Osteoblast (primary cell): ENCODE data around the gene RHCE. TPM values are rescaled to one million over a fixed set of nuclear protein-coding genes. Genes with fewer than 3 reads are reported as not detected.
A peak's percentile ranks its signal among the peaks of the same experiment; 100 is the strongest.
"Not testable (repeated sequence)": the region's sequence is repeated elsewhere in the genome, so short reads cannot be mapped to it uniquely, and the experiment has no call there.

ENCODE experiments used
- DNase-seq: peaks from one replicate; pipeline ENCODE4 v3.0.0; 2011; ENCODE audit warnings: low spot score, mixed read lengths; ENCODE audit not compliant: insufficient read length; ENCODE audit errors: missing footprints
- H2AFZ ChIP-seq: 2 replicates; pipeline ENCODE4 v1.6.0; 2011; ENCODE audit warnings: mild to moderate bottlenecking, low read length
- H3K27ac ChIP-seq: 2 replicates; pipeline ENCODE4 v1.5.1; 2011; ENCODE audit warnings: mild to moderate bottlenecking, low read depth, low read length, moderate library complexity
- H3K27me3 ChIP-seq: 2 replicates; pipeline ENCODE4 v1.6.0; 2012; ENCODE audit warnings: mild to moderate bottlenecking, control low read depth, inconsistent platforms, low read length, moderate library complexity; ENCODE audit not compliant: insufficient read depth
- H3K36me3 ChIP-seq: 2 replicates; pipeline ENCODE4 v1.5.1; 2011; ENCODE audit warnings: mild to moderate bottlenecking, low read length, control low read depth, moderate library complexity; ENCODE audit not compliant: insufficient read depth
- H3K4me1 ChIP-seq: 2 replicates; pipeline ENCODE4 v1.5.1; 2011; ENCODE audit warnings: mild to moderate bottlenecking, low read length, control low read depth, moderate library complexity; ENCODE audit not compliant: insufficient read depth
- H3K4me2 ChIP-seq: 2 replicates; pipeline ENCODE4 v1.6.0; 2011; ENCODE audit warnings: mild to moderate bottlenecking, low read length; ENCODE audit not compliant: insufficient read depth
- H3K4me3 ChIP-seq: fragments of 200-600 bp; sonication (generic); 3 replicates; pipeline ENCODE4 v1.5.1; 2012; ENCODE audit warnings: mild to moderate bottlenecking, low read length, inconsistent platforms; ENCODE audit not compliant: insufficient read depth
- H3K79me2 ChIP-seq: 2 replicates; pipeline ENCODE4 v1.6.0; 2012; ENCODE audit warnings: mild to moderate bottlenecking, low read length, control low read depth, inconsistent platforms; ENCODE audit not compliant: insufficient read depth
- H3K9me3 ChIP-seq: 2 replicates; pipeline ENCODE4 v1.5.1; 2011; ENCODE audit warnings: low read depth, low read length, control low read depth
- H4K20me1 ChIP-seq: 2 replicates; pipeline ENCODE4 v1.6.0; 2012; ENCODE audit warnings: mild to moderate bottlenecking, low read length, control low read depth; ENCODE audit not compliant: insufficient read depth
- CTCF ChIP-seq: IDR thresholded peaks from 2 replicates; pipeline ENCODE4 v1.5.1; 2011; ENCODE audit warnings: mild to moderate bottlenecking, low read depth, low read length, moderate library complexity; ENCODE audit errors: extremely low read depth
- total RNA-seq: library from RNA; depleted of rRNA; stranded (reverse); fragments of >200 nt; gene quantifications from 2 replicates; pipeline ENCODE4 v1.2.3, GENCODE V29; 2012

Gene RHCE
- total RNA-seq, 1 donor = 0.72 TPM

DNA sequence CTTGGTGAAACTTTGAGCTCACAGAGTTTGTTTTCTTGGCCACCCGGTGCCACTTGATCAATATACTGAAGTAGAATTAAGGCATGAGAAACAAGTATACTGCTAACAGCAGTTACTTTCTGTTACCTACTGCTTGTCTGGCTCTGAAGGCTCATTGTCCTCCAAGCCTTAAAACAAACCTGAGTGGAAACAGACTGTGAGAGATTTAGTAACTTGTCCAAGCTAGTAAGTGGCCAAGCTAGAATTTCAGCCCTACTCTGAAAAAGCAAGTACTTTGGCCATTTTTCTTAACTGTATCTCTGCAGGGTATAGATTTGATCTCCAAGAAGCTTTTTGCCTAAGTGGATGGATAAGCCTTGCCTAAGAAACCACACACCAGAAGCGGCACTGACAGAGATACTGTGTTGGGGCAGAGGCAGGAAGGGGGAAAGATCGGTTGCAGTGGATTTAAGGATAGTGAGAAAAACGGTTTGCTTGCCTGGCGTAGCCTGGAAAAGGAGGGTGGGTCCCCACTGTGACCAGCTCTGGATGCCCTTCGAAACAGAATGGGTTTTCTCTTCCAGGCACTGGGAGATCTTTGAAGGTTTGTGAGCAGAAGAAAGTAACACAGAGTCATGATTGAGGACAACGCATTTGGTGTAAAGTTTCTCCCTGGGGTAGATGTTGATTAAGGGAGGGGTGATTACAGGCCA lies 8.0 kb upstream of the RHCE start:
- no peak for DNase-seq
- Histone ChIP-seq H3K79me2 (peaks cover 26% of the 10 kb centered on the region), H3K27me3 (no peaks in the 10 kb centered on the region), H4K20me1 (peaks cover 7% of the 10 kb centered on the region), H3K9me3 (no peaks in the 10 kb centered on the region), H3K4me1 (peaks cover 17% of the 10 kb centered on the region), H3K27ac (no peak overlapping the region), H2AFZ (no peak overlapping the region), H3K36me3 (no peaks in the 10 kb centered on the region), H3K4me2 (peak overlapping the region; percentile 7), H3K4me3 (no peak overlapping the region)
- TF ChIP-seq CTCF = no peak

- Histone ChIP-seq H3K9me3 (no peaks in the 10 kb centered on the region), H3K79me2 (peaks cover 17% of the 10 kb centered on the region), H3K27me3 (no peaks in the 10 kb centered on the region), H3K4me3 (no peak overlapping the region), H4K20me1 (peaks cover 5% of the 10 kb centered on the region), H3K4me1 (peaks cover 8% of the 10 kb centered on the region), H2AFZ (no peak overlapping the region), H3K36me3 (no peaks in the 10 kb centered on the region), H3K27ac (no peak overlapping the region), H3K4me2 (no peak overlapping the region)
- no peak for DNase-seq
- no peak for TF ChIP-seq CTCF
Observed at GRCh38 chr1:25427696-25428095, 7.1 kb upstream of the RHCE start.

- no peaks in the 10 kb centered on the region for H4K20me1 ChIP-seq
- no peak overlapping the region for H3K4me3 ChIP-seq
- peak; percentile 66 for DNase-seq
- H3K4me1 ChIP-seq = no peaks in the 10 kb centered on the region
- no peaks in the 10 kb centered on the region for H3K79me2 ChIP-seq
- H2AFZ ChIP-seq = no peak overlapping the region
- no peaks in the 10 kb centered on the region for H3K9me3 ChIP-seq
- H3K4me2 ChIP-seq = no peak overlapping the region
- H3K27ac ChIP-seq = no peak overlapping the region
- no peaks in the 10 kb centered on the region for H3K27me3 ChIP-seq
- TF ChIP-seq CTCF = no peak
- no peaks in the 10 kb centered on the region for H3K36me3 ChIP-seq
Observed at GRCh38 chr1:25425098-25426085, 4.8 kb upstream of the RHCE start.

DNA sequence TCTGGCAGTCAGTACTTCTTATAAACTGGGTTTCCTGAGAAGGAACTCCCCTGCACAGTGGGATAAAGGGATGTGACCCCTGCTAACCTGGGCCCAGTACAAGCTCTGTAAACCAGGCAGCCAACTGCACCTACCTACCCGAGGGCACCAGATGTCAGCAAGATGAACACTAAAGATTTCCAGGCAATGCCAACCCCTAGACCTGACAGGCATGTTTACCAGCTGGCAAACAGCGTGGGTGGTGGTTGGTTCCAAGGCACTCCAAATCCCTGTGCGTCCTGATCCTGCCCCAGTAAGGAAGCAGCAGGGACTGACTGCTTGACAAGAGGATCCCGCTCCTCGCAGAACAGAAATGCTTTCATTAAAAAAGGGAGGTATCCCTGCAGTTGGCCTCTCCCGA lies 2.6 kb upstream of the RHCE start:
- not testable (repeated sequence) for H3K4me1 ChIP-seq, H3K9me3 ChIP-seq, H3K4me3 ChIP-seq, H4K20me1 ChIP-seq, DNase-seq, H2AFZ ChIP-seq, H3K27me3 ChIP-seq, H3K27ac ChIP-seq, H3K4me2 ChIP-seq, H3K79me2 ChIP-seq, H3K36me3 ChIP-seq

GRCh38 chr1:25419339-25419738 lies 1.3 kb downstream of the RHCE start:
- H3K36me3 ChIP-seq, H3K27ac ChIP-seq, H4K20me1 ChIP-seq: not testable (repeated sequence)

DNA sequence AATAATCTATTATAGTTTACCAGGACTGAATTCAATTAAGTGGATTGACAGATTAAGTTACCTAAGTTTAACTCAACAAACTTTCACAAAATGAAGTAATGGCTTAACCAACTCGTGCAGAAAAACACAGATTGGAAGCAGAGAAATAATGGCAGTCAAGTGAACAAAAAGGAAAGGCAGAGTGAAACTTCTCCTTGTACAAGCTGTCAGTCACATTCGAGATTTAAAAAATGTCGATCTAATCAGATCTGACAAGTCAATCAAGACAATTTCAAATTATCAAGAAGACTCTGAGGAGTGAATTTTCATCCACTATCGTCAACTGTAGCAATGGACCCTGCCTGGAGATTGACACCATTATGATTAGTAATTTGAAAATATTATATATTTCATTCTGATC lies 3.3 kb downstream of the RHCE start:
- not testable (repeated sequence) for H3K36me3 ChIP-seq, H3K9me3 ChIP-seq, H3K27ac ChIP-seq, H4K20me1 ChIP-seq, H2AFZ ChIP-seq, H3K79me2 ChIP-seq, H3K4me1 ChIP-seq, DNase-seq, H3K4me3 ChIP-seq, H3K27me3 ChIP-seq, H3K4me2 ChIP-seq

More at GRCh38 chr1:25419339-25419738, 1.3 kb downstream of the RHCE start:
- H3K4me2 ChIP-seq, H3K27me3 ChIP-seq, H3K9me3 ChIP-seq, H2AFZ ChIP-seq, H3K4me3 ChIP-seq, H3K79me2 ChIP-seq, H3K4me1 ChIP-seq, DNase-seq: not testable (repeated sequence)
